HL-60 (cell line): ENCODE data around the gene USP10.

Source experiments
- DNase-seq, 2 experiments: peaks; one replicate each; pipeline ENCODE4 v3.0.0-alpha.2; 2010 to 2020; ENCODE audit warnings: low read depth in 1 of 2, low spot score in 1 of 2
- H3K27ac ChIP-seq: fragments of 250-450 bp; sonication (Bioruptor Pico); replicated peaks from 2 replicates; pipeline ENCODE4 v1.5.1; 2020; ENCODE audit warnings: mild to moderate bottlenecking, moderate library complexity
- H3K27me3 ChIP-seq: fragments of 250-450 bp; sonication (Bioruptor Pico); 2 replicates; pipeline ENCODE4 v1.5.1; 2021; ENCODE audit warnings: mild to moderate bottlenecking, moderate library complexity; ENCODE audit not compliant: insufficient read depth, poor library complexity, severe bottlenecking
- H3K4me3 ChIP-seq: replicated peaks from 2 replicates; pipeline ENCODE4 v1.5.1; 2011; ENCODE audit warnings: mild to moderate bottlenecking, control low read depth, low read length; ENCODE audit not compliant: insufficient read depth
- CTCF ChIP-seq: IDR thresholded peaks from one replicate; pipeline ENCODE4 v1.5.1; 2011; ENCODE audit warnings: low read length, control low read depth, inconsistent platforms; ENCODE audit not compliant: insufficient read depth
- GABPA ChIP-seq: IDR thresholded peaks from 2 replicates; pipeline ENCODE4 v1.6.1; 2012; ENCODE audit warnings: low read depth
- POLR2AphosphoS5 ChIP-seq: IDR thresholded peaks from 2 replicates; pipeline ENCODE4 v1.6.1; 2012; ENCODE audit warnings: low read depth
- REST ChIP-seq: IDR thresholded peaks from 2 replicates; pipeline ENCODE4 v1.6.1; 2012; ENCODE audit warnings: low read depth; ENCODE audit not compliant: insufficient replicate concordance
- SPI1 ChIP-seq: IDR thresholded peaks from 2 replicates; pipeline ENCODE4 v1.6.1; 2012; ENCODE audit warnings: low read depth, mild to moderate bottlenecking, borderline replicate concordance

Gene USP10

GRCh38 chr16:84665843-84666242 lies 34.0 kb upstream of the USP10 start:
- H3K4me3 ChIP-seq: no peak overlapping the region
- TF ChIP-seq REST (no peak), SPI1 (no peak), GABPA (no peak), POLR2AphosphoS5 (no peak), CTCF (no peak)
- H3K27me3 ChIP-seq: no peaks in the 10 kb centered on the region
- no peak overlapping the region for H3K27ac ChIP-seq
- no peak for DNase-seq

GRCh38 chr16:84667600-84668309 lies 32.0 kb upstream of the USP10 start:
- no peak for DNase-seq
- H3K4me3 ChIP-seq: no peak overlapping the region
- TF ChIP-seq SPI1: no peak
- no peak for TF ChIP-seq GABPA
- TF ChIP-seq REST: no peak
- no peak for TF ChIP-seq CTCF
- TF ChIP-seq POLR2AphosphoS5: no peak
- H3K27me3 ChIP-seq: no peaks in the 10 kb centered on the region
- H3K27ac ChIP-seq: no peak overlapping the region

- no peak for TF ChIP-seq SPI1
- TF ChIP-seq GABPA: no peak
- TF ChIP-seq CTCF: no peak
- TF ChIP-seq REST: no peak
- TF ChIP-seq POLR2AphosphoS5: no peak
- Histone ChIP-seq H3K27me3 (no peaks in the 10 kb centered on the region), H3K27ac (no peak overlapping the region), H3K4me3 (no peak overlapping the region)
- DNase-seq: no peak
These were observed 29.7 kb upstream of the USP10 start for GRCh38 chr16:84670063-84670462.
